Anterior cingulate cortex (tissue), 58 donors: ENCODE measurements around the gene ZNF776.
"Not testable (repeated sequence)": the region's sequence is repeated elsewhere in the genome, so short reads cannot be mapped to it uniquely, and the experiment has no call there.

Experiments used
- DNase-seq, 58 donors: peaks; one replicate each; lab custom pipeline; 2025; lab: John Stamatoyannopoulos, UW

Gene ZNF776

GRCh38 chr19:57776764-57777296, 30.2 kb downstream of the ZNF776 start:
- DNase-seq = no peak

- DNase-seq = no peak
These were observed 31.7 kb downstream of the ZNF776 start for GRCh38 chr19:57778336-57778735.

GRCh38 chr19:57779220-57779845, 32.7 kb downstream of the ZNF776 start:
- no peak for DNase-seq

GRCh38 chr19:57786286-57786685, 39.7 kb downstream of the ZNF776 start:
- no peak for DNase-seq

- no peak for DNase-seq
These were observed 40.3 kb downstream of the ZNF776 start for GRCh38 chr19:57786906-57787305.

- DNase-seq = no peak
These were observed 41.6 kb downstream of the ZNF776 start for GRCh38 chr19:57788114-57788692.

GRCh38 chr19:57789288-57789687, 42.7 kb downstream of the ZNF776 start:
- DNase-seq = no peak

GRCh38 chr19:57796580-57796979, 50.0 kb downstream of the ZNF776 start:
- not testable (repeated sequence) for DNase-seq

GRCh38 chr19:57800696-57801095, 54.1 kb downstream of the ZNF776 start:
- DNase-seq = no peak

- DNase-seq = no peak
These were observed 55.7 kb downstream of the ZNF776 start for GRCh38 chr19:57802269-57802668.

- no peak for DNase-seq
These were observed 56.6 kb downstream of the ZNF776 start for GRCh38 chr19:57803265-57803593.

- peak in 12 of 58 donors; percentile 2 to 18 (median 4) for DNase-seq
These were observed 57.1 kb downstream of the ZNF776 start for GRCh38 chr19:57803594-57804325.

- no peak for DNase-seq
These were observed 60.9 kb downstream of the ZNF776 start for GRCh38 chr19:57807541-57807940.
